Measurements from ENCODE around the gene WDR49.

GRCh38 chr3:167521006-167521355 lies 132.8 kb downstream of the WDR49 start:
- TF ChIP-seq CEBPB (IDR thresholded peaks at IDR 0.05; ENCODE audit: borderline replicate concordance in 1 of 2, low read depth in 2 of 2, low read length in 2 of 2), result no peak
- no peak for TF ChIP-seq ZBTB40 (IDR thresholded peaks at IDR 0.05; ENCODE audit: borderline replicate concordance)
- TF ChIP-seq NR2C1 (IDR thresholded peaks at IDR 0.05), result no peak
- TF ChIP-seq MAX (IDR thresholded peaks at IDR 0.05; ENCODE audit: low read depth, low read length), result no peak
- TF ChIP-seq STAT3 (IDR thresholded peaks at IDR 0.05; ENCODE audit: low read depth, low read length), result no peak
- TF ChIP-seq GABPA (IDR thresholded peaks at IDR 0.05; ENCODE audit: low read depth), result no peak
- TF ChIP-seq USF1 (IDR thresholded peaks at IDR 0.05; ENCODE audit: borderline replicate concordance, extremely low read length, insufficient read depth, low read depth, low read length), result no peak
- no peak for TF ChIP-seq POLR2A (IDR thresholded peaks at IDR 0.05; ENCODE audit: low read depth, low read length)
- no peak for TF ChIP-seq KDM1A (IDR thresholded peaks at IDR 0.05; ENCODE audit: borderline replicate concordance)
- TF ChIP-seq ZNF207 (IDR thresholded peaks at IDR 0.05; ENCODE audit: borderline replicate concordance), result no peak
- TF ChIP-seq CBX5 (IDR thresholded peaks at IDR 0.05; ENCODE audit: low read depth), result no peak
- no peak for TF ChIP-seq MYC (IDR thresholded peaks at IDR 0.05; ENCODE audit: insufficient read depth, insufficient read length, insufficient replicate concordance, low read length, severe bottlenecking)
- TF ChIP-seq CTCF (IDR thresholded peaks at IDR 0.05 in 2 of 3, conservative IDR thresholded peaks at IDR 0.05 in 1 of 3; ENCODE audit: control insufficient read depth in 2 of 3, extremely low read depth in 1 of 3, insufficient read depth in 1 of 3, low read depth in 3 of 3, low read length in 3 of 3), result no peak
